ENCODE measurements around the gene PCBP2. TPM values are rescaled to one million over a fixed set of nuclear protein-coding genes. Genes with fewer than 3 reads are reported as not detected.

PCBP2 gene
- total and polyA plus RNA-seq, 10 of the 15 experiments (the other 5 are each of a cell fraction or from before 2014, with no cell fraction given) = 109 to 803 (median 327) TPM

GRCh38 chr12:53417291-53417816 is 34.5 kb upstream of the PCBP2 start (continued):
- TF ChIP-seq MLLT1 (IDR thresholded peaks at IDR 0.05) = peak; percentile 66; the same call in 1 of the 2 replicates
- TF ChIP-seq PAX5 (IDR thresholded peaks at IDR 0.05; ENCODE audit: borderline replicate concordance, low read depth, low read length) = peak; percentile 84
- peak; percentile 42; the same call in 1 of the 2 replicates for TF ChIP-seq FOXM1 (IDR thresholded peaks at IDR 0.05; ENCODE audit: low read depth, low read length)

- RAD21 ChIA-PET (ENCODE audit: unreplicated experiment) = interaction anchor here (0.6 to 3.0 kb wide), 9 partner anchors 30 to 797 kb away, joined by 3 to 34 read pairs (median 11); partner anchors contain the start of gene SP1
- TF ChIP-seq FOS (IDR thresholded peaks at IDR 0.05; ENCODE audit: borderline replicate concordance, extremely low read depth, insufficient read length) (no peak), MTA2 (IDR thresholded peaks at IDR 0.05; ENCODE audit: low read depth) (no peak), HDAC6 (IDR thresholded peaks at IDR 0.05; ENCODE audit: unreplicated experiment) (no peak), FOXK2 (IDR thresholded peaks at IDR 0.05) (no peak), ATF2 (IDR thresholded peaks at IDR 0.05; ENCODE audit: low read length) (no peak), TBL1XR1 (IDR thresholded peaks at IDR 0.05; ENCODE audit: low read depth, low read length) (no peak), SMAD5 (IDR thresholded peaks at IDR 0.05; ENCODE audit: low read depth) (no peak), BHLHE40 (IDR thresholded peaks at IDR 0.05; ENCODE audit: borderline replicate concordance in 1 of 2, low read depth in 2 of 2, low read length in 1 of 2) (no peak), PKNOX1 (IDR thresholded peaks at IDR 0.05) (no peak)
- 98% methylated on average over 3 of the region's 3 CpGs for WGBS (ENCODE audit: insufficient coverage, insufficient replicate concordance, low lambda C conversion rate, missing lambda C conversion rate)
- H3K4me2 ChIP-seq (ENCODE audit: control insufficient read depth, insufficient read depth) = no peak overlapping the region
- no TSS peak for BruUV-seq (replicated peaks)
- no peaks in the 10 kb centered on the region for H3K79me2 ChIP-seq (ENCODE audit: control insufficient read depth, insufficient read depth, low read length)
- peaks cover 22% of the 10 kb centered on the region for H3K4me1 ChIP-seq (ENCODE audit: control insufficient read depth, insufficient read depth, low read length)
- SMC1A ChIA-PET (ENCODE audit: uncharacterized antibody, unreplicated experiment) = interaction anchor here (0.7 to 5.7 kb wide), 11 partner anchors 10 to 94 kb away, joined by 3 to 64 read pairs (median 4); partner anchors contain the start of gene PRR13
- H3K36me3 ChIP-seq (ENCODE audit: control insufficient read depth in 2 of 2, insufficient read depth in 2 of 2, low read length in 1 of 2) = peaks cover 0 to 3% of the 10 kb centered on the region in 2 experiments; a peak in 1 of 4 replicates
- POLR2A ChIA-PET = interaction anchor here (0.6 to 2.7 kb wide), 11 partner anchors 23 to 278 kb away, joined by 3 to 24 read pairs (median 5); partner anchors contain the start of genes PRR13 and SP1
- H3K27me3 ChIP-seq (replicated peaks in 1 of 2; ENCODE audit: control insufficient read depth in 2 of 2, insufficient read depth in 2 of 2, low read length in 1 of 2) = no peaks in the 10 kb centered on the region
- FAIRE-seq (no peak), DNase-seq (ENCODE audit: low read depth, low spot score) (no peak), ATAC-seq (peak; percentile 18; the same call in 1 of the 3 replicates)
- intact Hi-C loops (cut with micrococcal nuclease; ENCODE audit: unreplicated experiment) (no loop called here), in situ Hi-C loops (cut with MboI) (no loop called here)
- no peaks in the 10 kb centered on the region for H3K9me3 ChIP-seq (replicated peaks; ENCODE audit: control insufficient read depth, insufficient read depth, low read length)
- H3K9ac ChIP-seq (ENCODE audit: control insufficient read depth, insufficient read depth, low read length) = no peak overlapping the region
- CTCF ChIA-PET = interaction anchor here (0.6 to 3.0 kb wide), 13 partner anchors 30 to 97 kb away, joined by 3 to 29 read pairs (median 8); partner anchors contain the start of genes AAAS and SP1
- H3K27ac ChIP-seq (ENCODE audit: control insufficient read depth, insufficient read depth) = no peak overlapping the region
- no peak overlapping the region for H3K4me3 ChIP-seq
- H4K20me1 ChIP-seq (ENCODE audit: control insufficient read depth, insufficient read depth) = no peaks in the 10 kb centered on the region
- H2AFZ ChIP-seq (ENCODE audit: control insufficient read depth, low read depth, low read length) = no peak overlapping the region
Observed at GRCh38 chr12:53418221-53418620, 33.7 kb upstream of the PCBP2 start.

Measured in GM12878 (cell line).